Anterior cingulate cortex (tissue), 58 donors: Measurements from ENCODE around the gene LVRN.

Experiments
- DNase-seq, 58 donors: peaks; one replicate each; lab custom pipeline; 2025; lab: John Stamatoyannopoulos, UW

Gene LVRN

GRCh38 chr5:116076496-116076895, 114.2 kb downstream of the LVRN start:
- no peak for DNase-seq
